NCI-H128 (cell line): Measurements from ENCODE around the gene OR13H1.
"Not testable (repeated sequence)": the region's sequence is repeated elsewhere in the genome, so short reads cannot be mapped to it uniquely, and the experiment has no call there.

Experiments
- DNase-seq: peaks from one replicate; lab custom pipeline; 2025; ENCODE audit not compliant: unreplicated experiment; lab: John Stamatoyannopoulos, UW

The OR13H1 gene, protein sequence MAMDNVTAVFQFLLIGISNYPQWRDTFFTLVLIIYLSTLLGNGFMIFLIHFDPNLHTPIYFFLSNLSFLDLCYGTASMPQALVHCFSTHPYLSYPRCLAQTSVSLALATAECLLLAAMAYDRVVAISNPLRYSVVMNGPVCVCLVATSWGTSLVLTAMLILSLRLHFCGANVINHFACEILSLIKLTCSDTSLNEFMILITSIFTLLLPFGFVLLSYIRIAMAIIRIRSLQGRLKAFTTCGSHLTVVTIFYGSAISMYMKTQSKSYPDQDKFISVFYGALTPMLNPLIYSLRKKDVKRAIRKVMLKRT

DNA sequence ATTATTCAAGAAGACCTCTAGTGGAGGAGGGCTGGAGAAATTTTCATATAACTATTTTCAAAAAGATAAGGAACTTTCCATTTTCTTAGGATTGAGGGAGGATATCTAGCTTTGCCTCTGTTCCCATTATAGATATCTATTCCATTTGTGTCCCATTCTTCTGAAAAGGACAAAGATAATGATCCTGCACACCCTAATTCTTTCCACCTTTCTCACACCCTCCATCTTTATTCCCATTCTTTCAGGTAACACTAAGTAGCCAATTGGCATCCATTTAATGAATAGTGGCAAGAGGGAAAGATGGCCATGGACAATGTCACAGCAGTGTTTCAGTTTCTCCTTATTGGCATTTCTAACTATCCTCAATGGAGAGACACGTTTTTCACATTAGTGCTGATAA lies at the start of gene OR13H1:
Gene OR13H1 (plus strand): TSS at position 301 of the 400 bp plus-strand sequence. CDS start 0 bp downstream, at position 301.
- no peak for DNase-seq

DNA sequence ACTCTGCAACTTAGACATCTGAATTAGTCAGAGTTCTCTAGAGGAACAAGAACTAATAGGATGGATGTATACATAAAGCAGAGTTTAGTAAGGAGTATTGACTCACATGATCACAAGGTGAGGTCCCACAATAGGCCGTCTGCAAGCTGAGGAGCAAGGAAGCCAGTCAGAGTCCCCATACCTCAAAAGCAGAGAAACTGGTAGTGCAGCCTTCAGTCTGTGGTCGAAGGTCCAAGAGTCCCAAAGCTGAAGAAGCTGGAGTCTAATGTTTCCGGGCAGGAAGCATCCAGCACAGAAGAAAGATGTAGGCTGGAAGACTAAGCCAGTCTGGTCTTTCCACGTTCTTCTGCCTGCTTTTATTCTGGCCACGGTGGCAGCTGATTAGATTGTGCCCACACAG lies 42.3 kb upstream of the OR13H1 start:
- not testable (repeated sequence) for DNase-seq

GRCh38 chrX:131513159-131513914 lies 30.5 kb upstream of the OR13H1 start:
- DNase-seq = no peak

- DNase-seq = no peak
These were observed 22.1 kb upstream of the OR13H1 start for GRCh38 chrX:131521824-131522223.

DNA sequence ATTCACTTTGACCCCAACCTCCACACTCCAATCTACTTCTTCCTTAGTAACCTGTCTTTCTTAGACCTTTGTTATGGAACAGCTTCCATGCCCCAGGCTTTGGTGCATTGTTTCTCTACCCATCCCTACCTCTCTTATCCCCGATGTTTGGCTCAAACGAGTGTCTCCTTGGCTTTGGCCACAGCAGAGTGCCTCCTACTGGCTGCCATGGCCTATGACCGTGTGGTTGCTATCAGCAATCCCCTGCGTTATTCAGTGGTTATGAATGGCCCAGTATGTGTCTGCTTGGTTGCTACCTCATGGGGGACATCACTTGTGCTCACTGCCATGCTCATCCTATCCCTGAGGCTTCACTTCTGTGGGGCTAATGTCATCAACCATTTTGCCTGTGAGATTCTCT lies 344 bp downstream of the OR13H1 start:
- DNase-seq = no peak

- no peak for DNase-seq
These were observed 5.1 kb downstream of the OR13H1 start for GRCh38 chrX:131549011-131549410.

GRCh38 chrX:131552453-131552852 lies 8.6 kb downstream of the OR13H1 start:
- not testable (repeated sequence) for DNase-seq

DNA sequence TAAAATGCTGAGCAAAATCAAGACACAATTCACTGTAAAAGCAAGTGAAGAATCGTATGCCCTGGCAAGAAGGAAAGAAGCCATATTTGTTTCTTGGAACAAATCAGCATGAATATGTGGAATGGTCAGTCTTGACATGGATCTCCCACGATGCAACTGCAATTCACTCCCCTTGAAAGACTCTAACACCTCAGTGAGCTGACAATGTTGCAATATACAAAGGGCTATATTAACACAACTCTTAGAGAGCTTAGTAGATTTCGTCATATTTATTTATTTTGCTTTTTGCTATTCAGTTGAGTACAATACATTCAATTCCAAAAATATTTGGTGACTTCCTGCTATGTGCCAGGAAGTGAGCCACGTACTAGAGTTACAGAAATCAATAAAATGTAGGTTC lies 14.7 kb downstream of the OR13H1 start:
- no peak for DNase-seq

DNA sequence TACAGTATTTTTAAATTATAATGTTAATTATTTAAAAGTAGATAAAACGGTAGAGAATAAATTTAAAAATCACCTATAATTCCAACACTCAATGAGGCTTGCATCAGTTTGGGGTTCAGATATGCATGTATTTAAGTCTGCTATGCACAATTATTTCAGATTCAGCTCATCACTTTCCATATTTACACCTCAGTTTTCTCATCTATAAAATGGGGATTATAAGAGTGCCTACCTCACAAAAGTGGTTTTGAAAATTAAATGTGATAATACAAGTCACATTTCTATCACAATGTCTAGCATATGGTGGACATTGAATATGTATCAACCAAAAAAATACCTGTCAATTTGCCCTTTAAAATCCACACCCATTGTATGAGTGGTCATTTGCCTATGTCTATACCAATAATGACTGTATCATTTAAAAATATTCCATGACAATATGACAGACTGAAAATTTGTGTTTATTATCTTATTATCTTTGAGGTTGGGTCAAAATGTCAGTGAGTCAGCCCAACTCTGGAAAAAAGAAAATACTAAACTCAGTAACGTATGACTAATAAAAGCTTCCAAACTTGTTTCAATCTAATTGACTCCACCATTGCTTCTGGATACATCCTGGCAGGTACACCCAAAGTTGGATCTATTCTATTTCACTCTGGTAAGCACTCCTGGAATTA lies 20.8 kb downstream of the OR13H1 start:
- no peak for DNase-seq

- no peak for DNase-seq
These were observed 22.0 kb downstream of the OR13H1 start for GRCh38 chrX:131565909-131566308.

GRCh38 chrX:131571348-131571747 lies 27.5 kb downstream of the OR13H1 start:
- no peak for DNase-seq

GRCh38 chrX:131572372-131573014 lies 28.6 kb downstream of the OR13H1 start:
- DNase-seq = no peak

DNA sequence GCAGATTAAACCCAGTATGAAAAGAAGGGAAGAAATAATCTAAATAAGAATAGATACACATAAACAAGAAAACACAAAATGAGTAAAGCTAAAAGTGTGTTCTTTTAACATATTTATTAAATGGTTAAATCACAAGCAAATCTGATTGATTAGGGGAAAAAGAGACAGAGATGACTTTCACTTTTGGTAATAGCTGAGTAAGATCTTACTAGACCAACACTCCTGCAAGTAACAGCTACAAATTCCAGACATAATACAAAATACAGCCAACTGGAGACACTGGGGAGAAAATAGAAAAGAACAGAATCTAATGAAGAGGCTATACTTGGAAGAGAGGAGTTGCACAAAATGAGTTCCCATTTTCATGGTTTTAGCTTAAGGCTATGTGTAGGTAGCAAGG lies 33.5 kb downstream of the OR13H1 start:
- no peak for DNase-seq

GRCh38 chrX:131577999-131578734 lies 34.3 kb downstream of the OR13H1 start:
- no peak for DNase-seq

DNA sequence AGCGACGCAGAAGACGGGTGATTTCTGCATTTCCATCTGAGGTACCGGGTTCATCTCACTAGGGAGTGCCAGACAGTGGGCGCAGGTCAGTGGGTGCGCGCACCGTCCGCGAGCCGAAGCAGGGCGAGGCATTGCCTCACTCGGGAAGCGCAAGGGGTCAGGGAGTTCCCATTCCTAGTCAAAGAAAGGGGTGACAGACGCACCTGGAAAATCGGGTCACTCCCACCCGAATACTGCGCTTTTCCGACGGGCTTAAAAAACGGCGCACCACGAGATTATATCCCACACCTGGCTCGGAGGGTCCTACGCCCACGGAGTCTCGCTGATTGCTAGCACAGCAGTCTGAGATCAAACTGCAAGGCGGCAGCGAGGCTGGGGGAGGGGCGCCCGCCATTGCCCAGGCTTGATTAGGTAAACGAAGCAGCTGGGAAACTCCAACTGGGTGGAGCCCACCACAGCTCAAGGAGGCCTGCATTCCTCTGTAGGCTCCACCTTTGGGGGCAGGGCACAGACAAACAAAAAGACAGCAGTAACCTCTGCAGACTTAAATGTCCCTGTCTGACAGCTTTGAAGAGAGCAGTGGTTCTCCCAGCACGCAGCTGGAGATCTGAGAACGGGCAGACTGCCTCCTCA lies 35.0 kb downstream of the OR13H1 start:
- not testable (repeated sequence) for DNase-seq

- no peak for DNase-seq
These were observed 45.1 kb downstream of the OR13H1 start for GRCh38 chrX:131588995-131589394.
